Activated CD8-positive, alpha-beta T cell treated with anti-CD3 and anti-CD28 coated beads, Interleukin-2, amount 10 ng/mL, durations not matched to agents 7 days and 5 days (primary cell): ENCODE measurements around the gene P3H4. TPM values are rescaled to one million over a fixed set of nuclear protein-coding genes. Genes with fewer than 3 reads are reported as not detected.
"Not testable (repeated sequence)": the region's sequence is repeated elsewhere in the genome, so short reads cannot be mapped to it uniquely, and the experiment has no call there.

Experiments used
- ATAC-seq: fragments of 150-1000 bp; cut with Tn5 transposase; one replicate; pipeline ENCODE4 v1.10.0; 2021; ENCODE audit warnings: moderate library complexity
- CTCF ChIA-PET: fragments of 350-600 bp; sonication (Branson Sonifier 250); formaldehyde crosslinking; loops from one replicate; lab custom pipeline; 2021; ENCODE audit warnings: antibody characterized with exemption; lab: Charles Lee
- POLR2A ChIA-PET: fragments of 350-600 bp; sonication (Branson Sonifier 250); formaldehyde crosslinking; loops from one replicate; lab custom pipeline; 2021; ENCODE audit warnings: antibody characterized with exemption; lab: Charles Lee
- DNase-seq: peaks from one replicate; pipeline ENCODE4 v3.0.0-alpha.2; 2020
- H3K27ac Mint-ChIP-seq: one replicate; pipeline ENCODE4 v1.8.0; 2021; ENCODE audit warnings: mild to moderate bottlenecking, mixed read lengths
- H3K27me3 Mint-ChIP-seq: one replicate; pipeline ENCODE4 v1.8.0; 2021; ENCODE audit warnings: low read depth, mixed read lengths
- H3K36me3 Mint-ChIP-seq: one replicate; pipeline ENCODE4 v1.8.0; 2021; ENCODE audit warnings: low read depth, mixed read lengths
- H3K4me1 Mint-ChIP-seq: one replicate; pipeline ENCODE4 v1.8.0; 2021; ENCODE audit warnings: low read depth, mixed read lengths
- H3K4me3 Mint-ChIP-seq: one replicate; pipeline ENCODE4 v1.8.0; 2021; ENCODE audit warnings: mild to moderate bottlenecking, mixed read lengths
- H3K9me3 Mint-ChIP-seq: one replicate; pipeline ENCODE4 v1.8.0; 2022; ENCODE audit warnings: mixed read lengths; ENCODE audit not compliant: insufficient read depth
- total RNA-seq, 2 experiments: library from RNA; stranded (reverse); gene quantifications; one replicate each; pipeline ENCODE4 v1.2.3, GENCODE V29; 2021

P3H4 gene, protein sequence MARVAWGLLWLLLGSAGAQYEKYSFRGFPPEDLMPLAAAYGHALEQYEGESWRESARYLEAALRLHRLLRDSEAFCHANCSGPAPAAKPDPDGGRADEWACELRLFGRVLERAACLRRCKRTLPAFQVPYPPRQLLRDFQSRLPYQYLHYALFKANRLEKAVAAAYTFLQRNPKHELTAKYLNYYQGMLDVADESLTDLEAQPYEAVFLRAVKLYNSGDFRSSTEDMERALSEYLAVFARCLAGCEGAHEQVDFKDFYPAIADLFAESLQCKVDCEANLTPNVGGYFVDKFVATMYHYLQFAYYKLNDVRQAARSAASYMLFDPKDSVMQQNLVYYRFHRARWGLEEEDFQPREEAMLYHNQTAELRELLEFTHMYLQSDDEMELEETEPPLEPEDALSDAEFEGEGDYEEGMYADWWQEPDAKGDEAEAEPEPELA
- 1 to 10 TPM; 2.7 to 3.5 TPM for total RNA-seq

DNA sequence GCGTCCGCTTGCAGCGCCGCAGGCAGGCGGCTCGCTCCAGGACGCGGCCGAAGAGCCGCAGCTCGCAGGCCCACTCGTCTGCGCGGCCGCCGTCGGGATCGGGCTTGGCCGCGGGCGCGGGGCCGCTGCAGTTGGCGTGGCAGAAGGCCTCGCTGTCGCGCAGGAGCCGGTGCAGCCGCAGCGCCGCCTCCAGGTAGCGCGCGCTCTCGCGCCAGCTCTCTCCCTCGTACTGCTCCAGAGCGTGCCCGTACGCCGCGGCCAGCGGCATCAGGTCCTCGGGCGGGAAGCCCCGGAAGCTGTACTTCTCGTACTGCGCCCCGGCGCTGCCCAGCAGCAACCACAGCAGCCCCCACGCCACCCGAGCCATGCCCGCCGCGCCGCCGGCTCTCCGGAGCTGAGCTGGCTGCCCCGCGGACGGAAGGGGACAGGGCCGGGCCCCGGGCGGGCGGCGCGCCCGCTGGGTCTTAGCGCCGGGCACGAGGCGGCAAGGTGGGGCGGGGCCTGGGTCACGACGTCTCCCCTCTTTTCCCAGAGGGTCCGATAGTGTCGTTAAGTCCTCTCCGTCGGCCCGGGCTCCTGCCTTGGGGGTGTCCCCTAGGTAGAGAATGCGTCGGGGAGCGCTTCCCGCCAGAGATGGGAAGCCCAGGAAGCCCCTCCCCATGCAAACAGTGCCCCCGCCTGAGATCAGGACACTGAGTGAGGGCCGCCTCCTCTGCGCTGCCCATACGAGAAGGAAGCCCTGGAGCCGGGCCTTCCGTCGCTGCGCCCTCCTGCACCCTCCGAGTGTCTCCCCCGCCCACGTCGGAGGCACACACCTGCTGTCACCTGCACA lies at the start of gene P3H4:
Gene P3H4 (minus strand): TSS at position 401 of the 832 bp plus-strand sequence. CDS start 34 bp downstream, at position 367.
- ChIA-PET CTCF (interaction anchor here (0.7 to 2.7 kb wide), 20 partner anchors 8 to 245 kb away, joined by 3 to 15 read pairs (median 4); partner anchors contain the start of genes CNP, JUP, KLHL10 and KLHL11), POLR2A (interaction anchor here (0.6 to 2.3 kb wide), 5 partner anchors 9 to 123 kb away, joined by 3 to 5 read pairs (median 4); partner anchors contain the start of gene ACLY)
- H3K27ac Mint-ChIP-seq = peak within 1 kb of the TSS; percentile 55
- no peaks in the 10 kb centered on the region for H3K9me3 Mint-ChIP-seq
- peaks cover 15% of the 10 kb centered on the region for H3K27me3 Mint-ChIP-seq
- ATAC-seq (peak; percentile 94), DNase-seq (peak; percentile 80)
- H3K36me3 Mint-ChIP-seq = peaks cover 2% of the 10 kb centered on the region
- peaks cover 12% of the 10 kb centered on the region for H3K4me1 Mint-ChIP-seq
- peak within 1 kb of the TSS; percentile 72 for H3K4me3 Mint-ChIP-seq

DNA sequence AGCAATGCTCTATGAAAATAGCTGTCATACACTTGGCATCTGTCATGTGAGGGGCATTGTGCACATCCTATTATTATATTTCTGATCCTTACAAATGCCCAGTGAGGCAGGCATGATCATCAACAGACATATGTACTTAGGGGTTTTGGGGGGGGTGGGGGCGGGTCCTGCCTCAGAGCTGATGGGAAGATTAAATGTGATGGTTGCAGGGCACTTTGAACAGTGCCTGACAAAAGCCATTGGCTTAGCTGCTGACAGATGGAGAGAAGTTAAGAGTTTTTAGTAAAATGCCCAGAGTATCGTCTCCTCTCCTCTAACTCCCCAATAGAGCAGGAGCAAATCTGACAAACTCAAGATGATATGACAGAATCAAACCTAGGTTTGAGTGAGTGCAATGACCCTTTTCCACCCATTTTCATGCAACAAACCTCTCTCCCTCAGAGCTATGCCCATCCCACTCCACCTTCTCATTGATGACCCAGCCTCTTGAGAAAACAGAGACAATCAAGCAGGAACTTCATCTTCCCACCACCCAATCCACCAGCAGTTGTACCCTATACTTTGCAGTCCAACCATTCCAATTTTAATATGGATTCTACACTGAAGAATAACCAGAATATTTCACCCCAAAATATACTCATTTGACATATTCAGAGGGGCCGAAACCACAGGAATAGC lies 48.6 kb upstream of the P3H4 start:
- no peak for ATAC-seq
- ChIA-PET POLR2A (no interaction called here), CTCF (interaction anchor here (1.6 kb wide), 1 partner anchor 59 kb away, joined by 6 read pairs; no protein-coding TSS in a partner anchor)
- Mint-ChIP-seq H3K27ac (no peak overlapping the region), H3K4me1 (peaks cover 15% of the 10 kb centered on the region), H3K9me3 (no peaks in the 10 kb centered on the region), H3K36me3 (no peaks in the 10 kb centered on the region), H3K4me3 (no peak overlapping the region), H3K27me3 (no peaks in the 10 kb centered on the region)
- no peak for DNase-seq

DNA sequence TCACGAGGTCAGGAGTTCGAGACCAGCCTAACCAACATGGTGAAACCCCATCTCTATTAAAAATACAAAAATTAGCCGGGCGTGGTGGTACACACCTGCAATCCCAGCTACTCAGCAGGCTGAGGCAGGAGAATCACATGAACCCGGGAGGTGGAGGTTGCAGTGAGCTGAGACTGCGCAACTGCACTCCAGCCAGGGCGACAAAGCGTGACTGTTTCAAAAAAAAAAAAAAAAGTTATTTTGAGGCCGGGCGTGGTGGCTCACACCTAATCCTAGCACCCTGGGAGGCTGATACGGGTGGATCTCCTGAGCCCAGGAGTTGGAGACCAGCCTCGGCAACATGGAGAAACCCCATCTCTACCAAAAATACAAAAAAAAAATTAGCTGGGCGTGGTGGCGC lies 39.6 kb upstream of the P3H4 start:
- H3K27me3 Mint-ChIP-seq, H3K27ac Mint-ChIP-seq, ATAC-seq, H3K9me3 Mint-ChIP-seq, DNase-seq, H3K4me3 Mint-ChIP-seq, H3K4me1 Mint-ChIP-seq: not testable (repeated sequence)
- ChIA-PET POLR2A (interaction anchor here (0.7 to 0.8 kb wide), 2 partner anchors 162 to 171 kb away, joined by 3 to 4 read pairs; no protein-coding TSS in a partner anchor), CTCF (interaction anchor here (0.7 kb wide), 1 partner anchor 13 kb away, joined by 4 read pairs; no protein-coding TSS in a partner anchor)
- H3K36me3 Mint-ChIP-seq = peaks cover 23% of the 10 kb centered on the region

DNA sequence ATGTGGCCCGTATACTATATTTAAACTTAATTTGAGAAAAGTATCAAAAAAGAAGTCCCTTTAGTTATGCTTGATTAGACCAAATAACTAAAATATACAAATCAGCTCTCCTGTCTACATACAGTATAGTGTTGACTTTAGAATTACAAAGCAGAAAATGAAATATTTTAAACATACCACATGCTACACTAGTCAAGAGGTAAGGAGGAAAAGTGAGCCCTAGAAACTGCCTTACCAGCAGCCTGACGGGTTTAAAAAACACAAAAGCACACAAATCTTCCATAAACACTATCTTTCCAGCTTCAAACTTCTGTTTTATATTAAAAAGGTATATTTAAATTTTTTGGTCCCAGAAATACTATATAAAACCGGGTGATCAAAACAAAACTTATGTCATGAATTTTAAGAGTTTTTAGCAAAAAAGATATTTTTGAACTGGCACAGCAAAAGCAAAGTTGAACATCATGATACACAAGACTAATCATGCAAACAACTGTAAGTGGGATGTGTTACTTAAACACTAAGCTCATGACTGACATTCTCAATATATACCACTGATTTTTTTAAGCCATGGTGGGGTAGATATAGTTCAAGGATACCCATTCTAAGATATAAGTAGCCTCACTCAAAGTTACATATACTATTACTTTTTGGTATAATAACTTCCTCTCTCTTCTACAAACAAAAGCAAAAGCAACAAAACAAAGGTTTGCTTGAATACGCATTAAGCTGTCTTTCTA lies 37.7 kb upstream of the P3H4 start:
- no peak overlapping the region for H3K4me3 Mint-ChIP-seq
- no peak for ATAC-seq
- CTCF ChIA-PET = interaction anchor here (1.4 to 1.6 kb wide), 2 partner anchors 15 to 38 kb away, joined by 4 read pairs; partner anchors contain the start of genes KLHL11 and P3H4
- H3K27ac Mint-ChIP-seq = no peak overlapping the region
- H3K4me1 Mint-ChIP-seq = peaks cover 5% of the 10 kb centered on the region
- peaks cover 18% of the 10 kb centered on the region for H3K36me3 Mint-ChIP-seq
- H3K9me3 Mint-ChIP-seq = no peaks in the 10 kb centered on the region
- no peak for DNase-seq
- POLR2A ChIA-PET = interaction anchor here (1.3 kb wide), 1 partner anchor 161 kb away, joined by 3 read pairs; the partner anchor contains the start of gene EIF1
- H3K27me3 Mint-ChIP-seq = no peaks in the 10 kb centered on the region

DNA sequence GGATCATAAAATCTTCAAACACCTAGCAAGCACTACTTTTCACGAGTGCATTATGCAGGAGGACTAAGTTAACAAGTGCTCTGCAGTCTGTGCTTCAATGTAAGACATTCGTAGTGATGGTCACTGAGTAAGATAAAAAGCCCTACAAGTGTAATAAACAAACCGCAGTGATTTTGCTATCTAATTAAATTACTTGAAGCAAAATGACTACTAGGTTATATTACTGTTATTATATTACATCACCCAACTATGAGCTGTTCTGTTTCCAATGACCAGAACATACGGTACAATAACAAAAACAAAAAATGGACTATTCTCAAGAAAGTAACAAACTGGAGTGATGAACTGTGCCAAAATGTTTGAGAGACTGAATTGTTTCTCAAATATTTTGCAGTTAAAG lies 37.0 kb upstream of the P3H4 start:
- CTCF ChIA-PET = interaction anchor here (1.4 to 1.6 kb wide), 2 partner anchors 16 to 37 kb away, joined by 4 read pairs; partner anchors contain the start of genes KLHL11 and P3H4
- H3K27me3 Mint-ChIP-seq = no peaks in the 10 kb centered on the region
- DNase-seq (no peak), ATAC-seq (no peak)
- H3K36me3 Mint-ChIP-seq = peaks cover 15% of the 10 kb centered on the region
- peaks cover 5% of the 10 kb centered on the region for H3K4me1 Mint-ChIP-seq
- no peak overlapping the region for H3K4me3 Mint-ChIP-seq
- no peaks in the 10 kb centered on the region for H3K9me3 Mint-ChIP-seq
- H3K27ac Mint-ChIP-seq = no peak overlapping the region
- POLR2A ChIA-PET = no interaction called here

DNA sequence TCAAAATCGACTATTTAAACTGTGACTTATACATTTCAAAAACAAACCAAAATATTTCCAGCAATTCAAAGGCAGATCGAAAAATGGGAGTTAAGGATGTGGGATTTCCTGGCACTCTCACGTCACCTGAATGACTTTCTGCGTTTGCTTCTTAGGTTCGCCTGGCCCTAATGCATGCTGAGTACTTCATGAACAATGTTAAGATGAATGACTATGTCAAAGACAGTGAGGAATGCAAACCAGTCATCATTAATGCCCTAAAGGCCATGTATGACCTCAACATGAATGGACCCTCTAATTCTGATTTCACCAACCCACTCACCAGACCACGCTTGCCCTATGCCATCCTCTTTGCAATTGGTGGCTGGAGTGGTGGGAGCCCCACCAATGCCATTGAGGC lies 33.2 kb upstream of the P3H4 start:
- ChIA-PET POLR2A (no interaction called here), CTCF (no interaction called here)
- H3K36me3 Mint-ChIP-seq = peaks cover 2% of the 10 kb centered on the region
- DNase-seq (no peak), ATAC-seq (no peak)
- no peaks in the 10 kb centered on the region for H3K27me3 Mint-ChIP-seq
- H3K27ac Mint-ChIP-seq = no peak overlapping the region
- no peak overlapping the region for H3K4me3 Mint-ChIP-seq
- H3K4me1 Mint-ChIP-seq = no peaks in the 10 kb centered on the region
- no peaks in the 10 kb centered on the region for H3K9me3 Mint-ChIP-seq

DNA sequence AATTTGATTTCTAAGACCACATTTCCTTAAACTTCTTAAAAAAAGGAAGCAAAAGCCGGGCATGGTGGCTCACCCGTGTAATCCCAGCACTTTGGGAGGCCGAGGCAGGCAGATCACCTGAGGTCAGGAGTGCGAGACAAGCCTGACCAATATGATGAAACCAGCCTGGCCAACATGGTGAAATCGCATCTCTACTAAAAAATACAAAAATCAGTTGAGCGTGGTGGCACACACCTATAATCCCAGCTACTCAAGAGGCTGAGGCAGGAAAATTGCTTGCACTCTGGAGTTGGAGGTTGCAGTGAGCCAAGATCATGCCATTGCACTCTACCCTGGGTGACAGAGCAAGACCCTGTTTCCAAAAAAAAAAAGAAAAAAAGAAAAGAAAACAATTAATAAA lies 29.0 kb upstream of the P3H4 start:
- H3K4me1 Mint-ChIP-seq, H3K9me3 Mint-ChIP-seq, DNase-seq, POLR2A ChIA-PET, CTCF ChIA-PET, H3K4me3 Mint-ChIP-seq, H3K36me3 Mint-ChIP-seq, ATAC-seq, H3K27me3 Mint-ChIP-seq, H3K27ac Mint-ChIP-seq: not testable (repeated sequence)

DNA sequence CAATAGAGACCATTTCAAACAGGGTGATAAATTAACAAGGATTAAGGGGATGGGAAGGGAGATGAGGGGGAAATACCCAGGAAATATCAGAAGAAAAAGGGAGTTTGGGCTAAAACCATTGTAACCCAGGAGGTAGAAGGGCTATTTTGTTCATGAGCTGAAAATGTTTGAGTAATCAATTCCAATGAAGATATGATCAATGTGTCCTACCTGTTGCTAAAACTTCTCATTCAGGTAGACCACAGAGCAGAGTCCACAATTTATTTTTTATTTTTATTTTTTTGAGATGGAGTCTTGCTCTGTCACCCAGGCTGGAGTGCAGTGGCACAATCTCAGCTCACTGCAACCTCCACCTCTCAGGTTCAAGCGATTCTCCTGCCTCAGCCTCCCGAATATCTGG lies 27.7 kb upstream of the P3H4 start:
- H3K9me3 Mint-ChIP-seq, H3K36me3 Mint-ChIP-seq, H3K27me3 Mint-ChIP-seq, H3K27ac Mint-ChIP-seq, ATAC-seq, CTCF ChIA-PET, DNase-seq, H3K4me3 Mint-ChIP-seq: not testable (repeated sequence)
- POLR2A ChIA-PET = interaction anchor here (0.6 kb wide), 1 partner anchor 91 kb away, joined by 4 read pairs; no protein-coding TSS in a partner anchor
- peaks cover 14% of the 10 kb centered on the region for H3K4me1 Mint-ChIP-seq

DNA sequence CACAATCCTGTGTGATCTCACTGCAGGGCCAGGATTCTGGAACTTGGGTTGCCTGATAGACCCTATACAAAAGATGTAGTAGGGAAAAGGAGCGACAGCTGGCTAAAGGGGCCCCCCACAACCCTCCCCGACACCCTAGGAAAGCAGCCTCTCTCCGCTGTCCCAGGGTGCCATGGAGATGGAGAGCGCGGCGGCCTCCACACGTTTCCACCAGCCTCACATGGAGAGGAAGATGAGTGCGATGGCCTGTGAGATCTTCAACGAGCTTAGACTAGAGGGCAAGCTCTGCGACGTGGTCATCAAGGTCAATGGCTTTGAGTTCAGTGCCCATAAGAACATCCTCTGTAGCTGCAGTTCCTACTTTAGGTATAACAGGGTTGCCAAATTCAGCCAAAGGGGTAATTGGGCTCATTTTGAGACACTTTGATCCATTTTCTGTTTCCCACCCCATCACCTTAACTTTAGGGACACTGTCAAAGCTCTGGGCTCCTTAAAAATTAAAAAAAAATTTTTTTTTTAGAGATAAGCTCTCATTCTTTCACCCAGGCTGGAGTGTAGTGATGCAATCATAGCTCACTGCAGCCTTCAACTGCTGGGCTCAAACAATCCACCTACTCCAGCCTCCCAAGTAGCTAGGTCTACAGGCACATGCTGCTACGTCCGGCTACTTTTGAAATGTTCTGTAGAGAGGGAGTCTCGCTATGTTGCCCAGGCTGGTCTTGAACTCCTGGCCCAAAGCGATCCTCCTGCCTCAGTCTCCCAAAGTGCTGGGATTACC lies 26.2 kb upstream of the P3H4 start, which contains the start of gene KLHL10:
Gene KLHL10 (plus strand): TSS at position 65 of the 778 bp plus-strand sequence. CDS start 108 bp downstream, at position 173.
- Mint-ChIP-seq H3K9me3 (no peaks in the 10 kb centered on the region), H3K36me3 (no peaks in the 10 kb centered on the region), H3K27me3 (no peaks in the 10 kb centered on the region), H3K4me1 (peaks cover 14% of the 10 kb centered on the region), H3K27ac (no peak within 1 kb of the TSS), H3K4me3 (peak within 1 kb of the TSS; percentile 75)
- no peak for DNase-seq
- ChIA-PET POLR2A (interaction anchor here (1.0 kb wide), 1 partner anchor 28 kb away, joined by 3 read pairs; the partner anchor contains the start of gene KLHL11), CTCF (interaction anchor here (1.2 to 1.7 kb wide), 2 partner anchors 27 to 100 kb away, joined by 4 to 7 read pairs; partner anchors contain the start of gene P3H4)
- no peak for ATAC-seq
